Tibial nerve (tissue), 4 donors: Measurements from ENCODE around the gene FBXL17.
"Not testable (repeated sequence)": the region's sequence is repeated elsewhere in the genome, so short reads cannot be mapped to it uniquely, and the experiment has no call there.

Source experiments
- CTCF ChIP-seq, 5 experiments: fragments of 200-600 bp in 3 of 5; fragments of 450-650 bp in 2 of 5; sonication (generic) in 3 of 5; IDR thresholded peaks; one replicate each; pipeline ENCODE4 v1.5.1; 2016 to 2019; ENCODE audit warnings: antibody characterized with exemption in 5 of 5, mild to moderate bottlenecking in 3 of 5, moderate library complexity in 2 of 5
- EP300 ChIP-seq, 2 donors: sonication (generic); formaldehyde crosslinking; IDR thresholded peaks; one replicate each; pipeline ENCODE4 v1.6.1; 2017; ENCODE audit warnings: antibody characterized with exemption in 2 of 2, mild to moderate bottlenecking in 1 of 2
- POLR2A ChIP-seq, 2 donors: fragments of 450-650 bp; IDR thresholded peaks; one replicate each; pipeline ENCODE4 v1.6.1; 2017; ENCODE audit warnings: antibody characterized with exemption in 2 of 2, mild to moderate bottlenecking in 2 of 2, moderate library complexity in 2 of 2

- TF ChIP-seq CTCF, POLR2A, EP300 (IDR thresholded peaks at IDR 0.05): not testable (repeated sequence)
Observed at GRCh38 chr5:108405201-108405600, 23.3 kb upstream of the FBXL17 start.
